Keratinocyte (primary cell): ENCODE data around the gene GSN.

Source experiments
- EZH2 ChIP-seq: IDR thresholded peaks from one replicate; pipeline ENCODE4 v1.6.1; 2012; ENCODE audit warnings: inconsistent platforms, mild to moderate bottlenecking, low read length, moderate library complexity
- TF ChIP-seq, protein P1 (sequence below), 3 experiments: IDR thresholded peaks in 1 of 3; conservative IDR thresholded peaks in 1 of 3; optimal IDR thresholded peaks in 1 of 3; 2 replicates in 2 of 3; 3 replicates in 1 of 3; pipeline versions ENCODE3 to v1.5.1; 2011; ENCODE audit warnings: low read length in 3 of 3, mild to moderate bottlenecking in 3 of 3, moderate library complexity in 2 of 3, control low read depth in 1 of 3, inconsistent platforms in 1 of 3; ENCODE audit not compliant: insufficient read depth in 2 of 3; ENCODE audit errors: extremely low read depth in 1 of 3

DNA sequence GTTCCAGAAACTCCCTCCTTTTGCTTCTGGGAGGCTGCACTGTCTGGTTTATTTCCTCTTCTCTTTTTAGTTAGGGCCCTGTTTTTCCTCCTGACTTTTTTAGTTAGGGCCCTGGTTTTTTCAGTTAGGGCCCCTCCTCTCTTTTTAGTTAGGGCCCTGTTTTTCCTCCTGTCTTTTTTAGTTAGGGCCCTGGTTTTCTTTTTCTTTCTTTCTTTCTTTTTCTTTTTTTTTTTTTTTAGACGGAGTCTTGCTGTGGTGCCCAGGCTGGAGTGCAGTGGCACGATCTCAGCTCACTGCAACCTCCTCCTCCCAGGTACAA lies 15.1 kb downstream of the GSN start:
- TF ChIP-seq, protein P1, sequence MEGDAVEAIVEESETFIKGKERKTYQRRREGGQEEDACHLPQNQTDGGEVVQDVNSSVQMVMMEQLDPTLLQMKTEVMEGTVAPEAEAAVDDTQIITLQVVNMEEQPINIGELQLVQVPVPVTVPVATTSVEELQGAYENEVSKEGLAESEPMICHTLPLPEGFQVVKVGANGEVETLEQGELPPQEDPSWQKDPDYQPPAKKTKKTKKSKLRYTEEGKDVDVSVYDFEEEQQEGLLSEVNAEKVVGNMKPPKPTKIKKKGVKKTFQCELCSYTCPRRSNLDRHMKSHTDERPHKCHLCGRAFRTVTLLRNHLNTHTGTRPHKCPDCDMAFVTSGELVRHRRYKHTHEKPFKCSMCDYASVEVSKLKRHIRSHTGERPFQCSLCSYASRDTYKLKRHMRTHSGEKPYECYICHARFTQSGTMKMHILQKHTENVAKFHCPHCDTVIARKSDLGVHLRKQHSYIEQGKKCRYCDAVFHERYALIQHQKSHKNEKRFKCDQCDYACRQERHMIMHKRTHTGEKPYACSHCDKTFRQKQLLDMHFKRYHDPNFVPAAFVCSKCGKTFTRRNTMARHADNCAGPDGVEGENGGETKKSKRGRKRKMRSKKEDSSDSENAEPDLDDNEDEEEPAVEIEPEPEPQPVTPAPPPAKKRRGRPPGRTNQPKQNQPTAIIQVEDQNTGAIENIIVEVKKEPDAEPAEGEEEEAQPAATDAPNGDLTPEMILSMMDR (optimal IDR thresholded peaks at IDR 0.05 in 1 of 3, IDR thresholded peaks at IDR 0.05 in 1 of 3, conservative IDR thresholded peaks at IDR 0.05 in 1 of 3; ENCODE audit: extremely low read depth in 1 of 3, insufficient read depth in 2 of 3, low read length in 3 of 3), result no peak
- no peak for TF ChIP-seq EZH2
